Esophagus squamous epithelium (tissue), 5 donors: ENCODE results near the gene STX3. TPM values are rescaled to one million over a fixed set of nuclear protein-coding genes. Genes with fewer than 3 reads are reported as not detected.

Experiments used
- DNase-seq: peaks from one replicate; lab custom pipeline; 2025; lab: John Stamatoyannopoulos, UW
- H3K27ac ChIP-seq, 4 donors: fragments of 200-600 bp; sonication (generic); one replicate each; pipeline ENCODE4 v1.5.1; 2016 to 2019; ENCODE audit warnings: mild to moderate bottlenecking in 1 of 4
- H3K27me3 ChIP-seq, 4 donors: fragments of 200-600 bp; sonication (generic); 1 replicate in 3 of 4; 2 replicates in 1 of 4; pipeline versions ENCODE4 v1.5.1 to v1.6.0; 2017 to 2021; ENCODE audit warnings: antibody characterized with exemption in 1 of 4
- H3K36me3 ChIP-seq, 3 donors: fragments of 200-600 bp; sonication (generic); one replicate each; pipeline ENCODE4 v1.5.1; 2016 to 2019
- H3K4me1 ChIP-seq, 3 donors: fragments of 200-600 bp; sonication (generic); one replicate each; pipeline ENCODE4 v1.5.1; 2017 to 2019
- H3K4me3 ChIP-seq, 4 donors: fragments of 200-600 bp; sonication (generic); 1 replicate in 3 of 4; 2 replicates in 1 of 4; pipeline ENCODE4 v1.5.1; 2016 to 2019; ENCODE audit warnings: mild to moderate bottlenecking in 2 of 4, moderate library complexity in 1 of 4
- H3K9me3 ChIP-seq, 3 donors: fragments of 200-600 bp; sonication (generic); one replicate each; pipeline ENCODE4 v1.5.1; 2016 to 2019
- CTCF ChIP-seq, 6 experiments: fragments of 450-650 bp in 4 of 6; fragments of 200-600 bp in 2 of 6; sonication (generic) in 2 of 6; IDR thresholded peaks; one replicate each; pipeline ENCODE4 v1.5.1; 2016 to 2019; ENCODE audit warnings: antibody characterized with exemption in 6 of 6, mild to moderate bottlenecking in 4 of 6, moderate library complexity in 4 of 6
- POLR2A ChIP-seq, 4 donors: fragments of 450-650 bp; IDR thresholded peaks; one replicate each; pipeline ENCODE4 v1.6.1; 2017; ENCODE audit warnings: antibody characterized with exemption in 4 of 4, mild to moderate bottlenecking in 4 of 4, moderate library complexity in 3 of 4
- WGBS, 2 donors: methylation state at CpG; one replicate each; pipeline ENCODE4 v1.1.5; 2018; 5-methylcytosine and 5-hydroxymethylcytosine counted together
- intact Hi-C: fragments of 100-400 bp; cut with DNase I; formaldehyde crosslinking; loops from one replicate; pipeline ENCODE4 v1.15.0; 2022
- total RNA-seq, 4 donors: library from RNA; depleted of rRNA; stranded (reverse); fragments of >200 nt; gene quantifications; one replicate each; pipeline ENCODE4 v1.1.0, GENCODE V29; 2016
- donor health status: DM: yes; HTN: yes; CAD: no.

The STX3 gene
- total RNA-seq, 4 donors from 2014 or later = 12.9 to 25.6 (median 19.3) TPM

- Histone ChIP-seq H3K9me3 (no peaks in the 10 kb centered on the region), H3K4me1 (peaks cover 5 to 38% (median 11%) of the 10 kb centered on the region in 3 donors), H3K27me3 (no peaks in the 10 kb centered on the region), H3K27ac (peak overlapping the region; percentile 95 to 98 (median 95)), H3K36me3 (peaks cover 0 to 6% (median 0%) of the 10 kb centered on the region in 3 donors), H3K4me3 (peak overlapping the region in 3 of 4 donors; percentile 65 to 98 (median 74))
- intact Hi-C loops = no loop called here
- TF ChIP-seq POLR2A (IDR thresholded peaks at IDR 0.05) = no peak
- DNase-seq = no peak
- WGBS, 2 donors = 23 to 36% methylated on average over 3 of the region's 3 CpGs
Measured at GRCh38 chr11:59756558-59756840, 1.3 kb downstream of the STX3 start.

GRCh38 chr11:59756845-59757244 lies 1.7 kb downstream of the STX3 start:
- Histone ChIP-seq H3K36me3 (peaks cover 0 to 6% (median 0%) of the 10 kb centered on the region in 3 donors), H3K9me3 (no peaks in the 10 kb centered on the region), H3K4me3 (peak overlapping the region in 3 of 4 donors; percentile 65 to 98 (median 74)), H3K27ac (peak overlapping the region; percentile 95 to 98 (median 95)), H3K27me3 (no peaks in the 10 kb centered on the region), H3K4me1 (peaks cover 5 to 38% (median 11%) of the 10 kb centered on the region in 3 donors)
- 27 to 29% methylated on average over 1 to 4 of the region's 4 CpGs for WGBS, 2 donors
- intact Hi-C loops = no loop called here
- no peak for DNase-seq
- no peak for TF ChIP-seq CTCF (IDR thresholded peaks at IDR 0.05)
- no peak for TF ChIP-seq POLR2A (IDR thresholded peaks at IDR 0.05)

DNA sequence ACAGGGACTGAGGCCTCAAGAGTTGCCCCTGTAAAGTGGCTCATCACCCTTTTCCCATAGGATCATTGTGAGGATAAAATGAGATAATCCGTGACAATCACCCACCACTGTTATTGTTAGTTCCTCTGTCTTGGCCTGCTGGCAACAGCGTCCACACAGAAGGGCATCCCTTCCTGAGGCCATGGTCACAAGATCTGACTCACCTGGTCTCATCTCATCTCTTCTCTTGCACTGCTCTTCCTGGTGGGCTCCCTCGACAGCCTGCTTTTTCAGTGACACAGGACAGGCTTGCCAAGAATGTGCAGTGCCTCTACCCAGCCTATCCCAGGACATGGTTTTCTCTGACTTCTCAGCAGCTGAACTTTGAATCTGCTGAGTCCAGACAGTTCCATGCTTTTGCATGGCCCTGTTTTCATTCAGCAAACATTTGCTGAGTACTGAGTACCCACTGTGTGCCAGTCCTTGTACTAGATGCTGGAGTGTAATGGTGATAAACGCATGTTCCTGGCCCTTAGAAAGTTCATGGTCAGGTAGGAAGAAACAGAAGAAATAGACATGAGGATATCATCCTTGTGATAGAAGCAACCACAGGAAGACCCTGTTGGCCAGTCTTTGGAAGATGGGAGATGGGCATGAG lies 3.3 kb downstream of the STX3 start:
- H3K27ac ChIP-seq = no peak overlapping the region
- H3K4me3 ChIP-seq = no peak overlapping the region
- peaks cover 5 to 38% (median 11%) of the 10 kb centered on the region in 3 donors for H3K4me1 ChIP-seq
- intact Hi-C loops = no loop called here
- no peaks in the 10 kb centered on the region for H3K27me3 ChIP-seq
- WGBS, 2 donors = 81% methylated on average over 4 of the region's 4 CpGs
- peaks cover 0 to 10% (median 0%) of the 10 kb centered on the region in 3 donors for H3K36me3 ChIP-seq
- DNase-seq = no peak
- TF ChIP-seq CTCF (IDR thresholded peaks at IDR 0.05) (no peak), POLR2A (IDR thresholded peaks at IDR 0.05) (no peak)
- H3K9me3 ChIP-seq = no peaks in the 10 kb centered on the region

DNA sequence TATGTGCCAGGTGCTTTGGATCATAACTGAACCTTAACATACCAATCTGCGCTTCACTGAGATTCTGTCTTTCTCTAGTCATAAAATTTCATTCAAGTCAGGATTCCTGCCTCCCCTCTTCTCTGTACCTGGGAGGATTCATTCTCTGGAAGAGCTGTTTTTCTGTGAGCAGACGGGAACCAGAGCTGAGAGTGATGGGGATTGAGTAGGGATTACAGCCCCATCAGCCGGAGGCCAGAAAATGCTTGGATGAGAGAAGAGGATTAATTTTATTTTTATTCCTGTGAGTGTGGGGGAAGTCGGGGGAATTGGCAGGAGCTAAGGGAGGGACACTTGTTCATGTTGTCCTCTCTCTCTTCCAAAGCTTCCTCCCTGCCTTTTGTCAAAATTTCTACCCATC lies 4.7 kb downstream of the STX3 start:
- peaks cover 7 to 33% (median 11%) of the 10 kb centered on the region in 3 donors for H3K4me1 ChIP-seq
- intact Hi-C loops = no loop called here

GRCh38 chr11:59760771-59761170 lies 5.6 kb downstream of the STX3 start:
- Histone ChIP-seq H3K4me1 (peaks cover 10 to 38% (median 14%) of the 10 kb centered on the region in 3 donors), H3K9me3 (no peaks in the 10 kb centered on the region), H3K4me3 (no peak overlapping the region), H3K27me3 (no peaks in the 10 kb centered on the region), H3K27ac (no peak overlapping the region), H3K36me3 (peaks cover 0 to 10% (median 0%) of the 10 kb centered on the region in 3 donors)
- no peak for DNase-seq
- TF ChIP-seq CTCF (IDR thresholded peaks at IDR 0.05) (no peak), POLR2A (IDR thresholded peaks at IDR 0.05) (no peak)
- 81 to 88% methylated on average over 4 of the region's 4 CpGs for WGBS, 2 donors
- intact Hi-C loops = no loop called here

More for the DNA sequence above, 4.7 kb downstream of the STX3 start:
- H3K36me3 ChIP-seq = peaks cover 0 to 10% (median 0%) of the 10 kb centered on the region in 3 donors
- no peak overlapping the region for H3K27ac ChIP-seq
- WGBS, 2 donors = 55 to 66% methylated on average over 4 of the region's 4 CpGs
- TF ChIP-seq CTCF (IDR thresholded peaks at IDR 0.05) (no peak), POLR2A (IDR thresholded peaks at IDR 0.05) (no peak)
- DNase-seq = no peak
- no peak overlapping the region for H3K4me3 ChIP-seq
- H3K9me3 ChIP-seq = no peaks in the 10 kb centered on the region
- H3K27me3 ChIP-seq = no peaks in the 10 kb centered on the region
